HG03025 (cell line): Measurements from ENCODE around the gene MTMR10.

Experiments
- ATAC-seq: cut with Tn5 transposase; IDR thresholded peaks from one replicate; pipeline ENCODE4 v1.9.1; 2021; ENCODE audit warnings: mild to moderate bottlenecking, moderate library complexity; ENCODE audit not compliant: unreplicated experiment, low FRiP score

Gene MTMR10

GRCh38 chr15:31014608-31014925 lies 23.1 kb upstream of the MTMR10 start:
- no peak for ATAC-seq

DNA sequence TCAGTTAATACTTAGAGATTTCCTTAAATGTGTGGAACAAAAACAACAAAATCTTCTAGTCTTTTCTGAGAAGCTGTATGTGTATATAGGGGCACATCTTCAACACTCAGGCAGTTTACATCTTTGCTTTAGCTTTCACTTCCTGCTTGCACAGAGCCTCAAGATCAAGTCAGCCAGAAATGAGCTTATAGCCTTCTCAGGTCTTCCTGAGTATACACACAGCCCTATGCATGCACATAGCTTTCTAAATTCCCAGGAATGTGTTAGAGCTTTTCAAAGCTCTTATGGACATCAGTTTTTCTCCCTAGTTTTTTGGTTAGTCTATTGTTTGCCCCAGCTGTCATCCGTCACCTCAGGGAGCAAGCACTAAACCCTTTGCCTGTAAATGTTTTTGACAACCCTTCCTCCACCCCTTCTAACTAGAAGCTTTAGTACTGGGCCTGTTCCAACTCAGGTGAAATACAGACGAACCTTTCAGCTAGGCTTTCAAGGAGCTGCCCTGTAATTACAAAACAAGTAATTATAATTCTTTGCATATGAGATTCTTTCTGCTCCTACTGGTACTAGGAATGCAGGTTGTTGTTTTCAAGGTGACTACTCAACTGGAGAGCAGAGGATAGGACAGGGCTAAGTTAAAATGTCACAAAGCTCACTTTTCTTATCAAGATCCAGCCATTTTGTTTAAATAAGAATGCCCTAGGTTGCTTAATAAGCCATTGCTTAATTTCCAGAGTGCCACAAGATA lies 22.6 kb upstream of the MTMR10 start:
- peak; percentile 78 for ATAC-seq

DNA sequence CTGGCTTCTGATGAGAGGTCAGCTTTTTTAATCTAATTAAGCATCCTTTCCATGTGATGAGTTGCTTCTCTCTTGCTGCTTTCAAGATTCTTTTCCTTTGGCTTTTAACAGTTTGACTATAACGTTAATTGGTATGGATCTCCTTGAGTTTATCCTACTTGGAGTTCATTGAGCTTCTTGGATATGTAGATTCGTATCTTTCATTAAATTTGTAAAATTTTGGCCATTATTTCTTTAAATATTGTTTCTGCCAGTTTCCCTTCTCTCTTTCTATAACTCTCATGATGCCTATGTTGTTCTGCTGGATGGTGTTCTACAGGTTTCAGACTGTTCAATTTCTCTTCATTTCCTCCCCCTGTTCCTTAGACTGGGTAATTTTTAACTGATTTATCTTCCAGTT lies 21.0 kb upstream of the MTMR10 start:
- no peak for ATAC-seq

DNA sequence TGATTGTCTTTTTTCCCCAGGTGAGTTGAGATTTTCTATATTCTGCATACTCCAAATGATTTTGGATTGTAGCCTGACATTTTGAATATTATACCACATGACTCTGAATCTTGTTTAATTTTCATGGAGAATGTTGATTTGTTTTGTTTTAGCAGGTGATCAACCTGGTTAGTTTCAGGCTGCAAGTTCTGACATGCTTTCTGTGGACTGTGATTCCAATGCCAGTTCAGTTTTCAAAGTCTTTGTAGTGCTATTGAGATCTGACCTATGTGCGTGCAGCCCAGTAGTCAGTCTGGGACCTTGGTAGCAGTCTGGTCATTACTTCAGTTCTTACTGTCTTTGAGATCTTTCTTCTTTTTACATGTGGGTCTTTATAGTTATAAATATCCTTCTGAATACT lies 18.6 kb upstream of the MTMR10 start:
- no peak for ATAC-seq

DNA sequence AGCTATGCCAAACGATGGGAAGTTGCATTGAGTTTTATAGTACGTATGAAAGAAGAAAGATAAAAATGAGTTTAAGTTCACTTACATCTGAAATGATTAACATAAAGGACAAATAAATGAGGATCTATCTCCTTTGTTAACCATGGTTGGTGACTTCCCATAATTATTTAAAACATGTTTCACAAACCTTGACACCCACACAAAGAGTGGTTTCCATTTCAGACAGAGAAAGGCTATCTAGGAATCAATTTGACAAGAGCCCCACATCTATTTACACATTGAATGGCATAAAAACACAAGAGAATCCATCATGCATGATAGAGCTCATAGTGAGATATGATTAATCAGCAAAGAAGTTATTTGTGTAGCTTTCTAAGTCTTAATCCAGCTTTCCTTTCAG lies 14.2 kb upstream of the MTMR10 start:
- ATAC-seq = no peak

GRCh38 chr15:31004220-31004733 lies 12.8 kb upstream of the MTMR10 start:
- ATAC-seq = peak; percentile 79

DNA sequence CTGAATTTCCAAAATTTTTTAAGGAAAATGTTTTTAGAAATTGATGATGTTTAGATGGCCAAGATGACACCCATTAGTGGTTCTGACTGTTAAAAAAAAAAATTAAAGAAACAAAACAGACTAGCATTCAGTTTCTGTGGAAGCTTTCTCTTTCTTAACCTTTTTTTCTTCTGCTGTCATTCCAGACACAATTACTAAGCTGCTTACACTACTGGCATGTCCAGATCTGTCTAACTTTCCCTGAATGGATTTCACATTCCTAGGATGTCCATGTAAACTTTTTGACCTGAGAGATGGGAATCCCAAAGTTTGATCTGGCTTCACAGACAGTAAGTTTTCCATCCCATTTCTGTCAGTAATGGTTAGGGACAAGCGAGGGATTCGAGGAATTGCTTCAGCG lies 10.3 kb upstream of the MTMR10 start:
- ATAC-seq = no peak

DNA sequence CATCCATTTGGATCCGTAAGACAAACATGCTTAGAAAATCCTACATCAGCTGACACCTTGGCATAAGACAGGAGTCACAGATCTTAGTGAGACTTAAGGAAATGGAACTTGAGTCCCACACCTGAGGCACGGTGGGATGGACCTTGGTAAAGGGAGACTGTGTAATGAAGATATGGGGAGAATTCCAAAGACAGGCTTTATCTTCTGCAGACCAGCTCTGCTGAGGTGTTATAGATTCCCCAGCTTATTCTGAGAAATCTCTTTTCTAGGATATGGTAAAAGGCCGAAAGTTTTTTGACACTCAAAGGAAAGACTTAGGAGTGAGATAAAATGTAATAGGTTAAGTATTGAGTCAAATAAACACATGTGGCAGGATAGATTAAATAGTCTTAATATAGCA lies 8.3 kb upstream of the MTMR10 start:
- no peak for ATAC-seq

DNA sequence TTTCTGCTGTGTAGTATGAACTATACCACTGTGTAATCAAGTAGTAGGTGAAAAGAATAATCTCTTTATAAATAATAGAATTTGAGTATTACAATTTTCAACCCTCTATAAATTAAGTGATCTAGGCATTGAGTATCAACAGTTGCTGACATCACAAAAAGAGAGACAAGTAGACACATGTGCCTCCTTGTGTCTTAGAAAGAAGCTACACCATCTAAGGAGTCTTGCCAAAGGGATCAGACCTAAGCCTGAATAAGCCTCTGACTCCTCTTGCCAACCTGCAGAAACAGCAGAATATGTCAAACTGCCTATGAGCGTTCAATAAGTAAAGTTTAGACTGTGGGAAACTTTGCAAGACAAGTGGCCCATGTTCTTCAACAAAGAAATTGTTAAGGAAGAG lies 5.8 kb upstream of the MTMR10 start:
- ATAC-seq = no peak

DNA sequence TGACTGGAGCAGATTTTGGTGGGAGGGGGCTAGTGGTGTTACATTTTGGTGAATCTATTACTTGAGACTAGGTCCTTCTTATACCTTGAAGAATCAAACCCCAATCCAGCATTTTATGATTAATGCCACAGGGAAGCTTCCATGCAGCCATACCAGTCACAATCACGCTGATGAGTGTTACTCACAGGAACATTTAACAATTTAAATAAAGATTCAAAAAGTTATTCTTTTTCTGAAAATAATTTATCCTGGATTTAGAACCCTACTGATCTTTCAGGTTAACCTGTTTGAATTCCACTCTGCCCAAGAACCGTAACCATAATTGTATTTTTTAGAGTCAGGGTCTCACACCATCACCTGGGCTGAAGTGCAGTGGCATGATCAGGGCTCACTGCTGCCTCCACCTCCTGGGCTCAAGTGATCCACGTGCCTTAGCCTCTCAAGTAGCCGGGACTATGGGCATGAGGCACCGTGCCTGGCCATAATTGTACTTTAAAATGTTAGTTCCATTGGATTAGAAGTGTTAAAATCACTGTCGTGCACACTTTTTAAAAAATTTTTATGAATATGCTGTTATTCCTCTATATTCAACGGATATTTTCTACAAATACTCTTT lies 929 bp upstream of the MTMR10 start:
- ATAC-seq = no peak

DNA sequence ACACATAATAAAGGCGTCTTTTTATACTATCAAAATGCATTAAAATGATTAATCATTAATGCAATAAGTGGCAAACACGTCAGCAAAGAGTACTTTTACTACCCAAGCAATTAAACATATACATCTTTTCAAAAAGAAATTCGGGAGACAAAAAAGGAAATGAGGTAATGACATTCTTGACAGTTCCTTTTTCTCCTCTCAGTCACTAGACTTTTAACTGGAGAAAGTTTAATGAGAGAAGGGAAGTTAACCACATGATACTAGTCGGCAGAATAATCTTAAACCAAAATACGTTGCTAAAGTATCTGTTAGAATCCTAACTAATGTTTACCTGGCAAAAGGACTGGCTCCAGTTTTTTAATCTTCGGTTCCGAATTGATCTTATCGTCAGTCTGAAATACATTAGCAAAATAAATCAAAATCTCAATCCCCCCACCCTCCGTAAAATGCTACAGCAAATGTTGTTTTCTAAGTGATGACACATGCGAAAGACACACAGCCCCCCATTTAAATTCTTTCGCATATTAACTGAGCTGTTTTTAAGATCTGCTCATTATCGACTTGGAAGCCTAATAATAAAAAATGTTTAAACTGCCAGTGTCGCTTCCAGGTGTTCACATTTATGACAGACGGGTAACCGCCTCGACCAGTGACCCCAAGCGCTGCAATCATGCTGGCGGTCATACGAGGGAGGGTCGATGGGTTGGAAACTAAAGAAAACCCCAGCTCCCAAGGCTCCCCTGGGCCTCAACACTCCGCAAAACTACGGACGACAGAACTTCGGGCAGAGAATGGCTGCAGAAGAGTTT lies 778 bp downstream of the MTMR10 start:
- no peak for ATAC-seq

DNA sequence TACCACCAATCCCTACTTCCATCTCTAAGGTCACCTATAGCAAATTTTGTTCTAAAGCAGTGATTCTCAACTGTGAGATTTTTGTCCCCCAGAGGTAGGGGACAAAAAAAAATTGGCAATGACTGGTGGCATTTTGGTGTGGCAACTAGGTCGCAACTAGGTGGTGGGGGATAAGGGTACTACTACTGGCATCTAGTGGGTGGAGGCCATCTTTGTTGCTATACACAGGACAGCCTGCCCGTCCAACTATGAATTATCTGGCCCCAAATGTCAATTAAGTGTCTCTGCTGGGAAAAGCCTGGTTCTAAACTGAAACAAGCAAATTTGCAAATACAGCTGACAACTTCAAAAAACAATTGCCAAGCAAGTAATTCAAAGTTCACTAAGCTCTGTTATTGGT lies 1.4 kb downstream of the MTMR10 start:
- ATAC-seq = no peak

GRCh38 chr15:30985081-30985531 lies 6.3 kb downstream of the MTMR10 start:
- ATAC-seq = no peak

GRCh38 chr15:30984542-30984941 lies 6.9 kb downstream of the MTMR10 start:
- ATAC-seq = no peak

DNA sequence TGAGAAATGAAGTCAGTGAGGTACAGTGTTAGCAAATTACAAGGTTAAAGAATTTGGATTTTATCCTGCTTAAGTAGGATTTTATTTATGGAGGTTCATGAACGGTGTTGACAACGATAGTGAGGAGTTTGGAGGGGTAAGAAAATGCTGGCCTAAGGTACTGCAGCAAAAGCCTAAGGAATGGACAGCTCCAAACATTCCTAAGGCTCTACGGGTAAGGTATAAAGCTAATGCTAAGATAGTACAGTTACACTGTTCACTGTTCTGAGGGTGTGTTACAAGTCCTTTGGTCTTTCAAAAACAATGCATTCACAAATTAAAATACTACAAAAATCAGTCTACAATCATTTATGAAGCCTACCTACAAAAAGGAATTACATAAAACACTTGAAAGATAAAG lies 7.3 kb downstream of the MTMR10 start:
- ATAC-seq = no peak

GRCh38 chr15:30979457-30979856 lies 12.0 kb downstream of the MTMR10 start:
- no peak for ATAC-seq

DNA sequence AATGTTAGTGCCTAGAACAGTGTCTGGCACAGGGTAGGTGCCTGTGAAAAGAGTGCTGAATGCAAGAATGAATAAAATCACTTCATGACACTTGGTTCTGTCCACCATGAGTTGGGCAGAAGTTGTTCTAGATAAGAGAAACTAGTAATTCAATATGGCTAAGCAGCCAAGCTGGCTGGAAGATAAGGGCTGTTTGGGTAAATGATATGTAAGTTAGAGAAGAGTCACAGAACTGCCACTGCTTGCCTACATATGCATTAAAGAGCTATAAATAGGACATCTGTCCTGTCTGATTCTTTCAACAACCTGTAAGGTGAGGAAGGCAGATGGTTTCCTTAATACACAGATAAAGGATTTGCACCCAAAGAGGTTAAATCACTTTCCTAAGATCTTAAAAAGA lies 13.1 kb downstream of the MTMR10 start:
- no peak for ATAC-seq

GRCh38 chr15:30974112-30974511 lies 17.3 kb downstream of the MTMR10 start:
- ATAC-seq = no peak

DNA sequence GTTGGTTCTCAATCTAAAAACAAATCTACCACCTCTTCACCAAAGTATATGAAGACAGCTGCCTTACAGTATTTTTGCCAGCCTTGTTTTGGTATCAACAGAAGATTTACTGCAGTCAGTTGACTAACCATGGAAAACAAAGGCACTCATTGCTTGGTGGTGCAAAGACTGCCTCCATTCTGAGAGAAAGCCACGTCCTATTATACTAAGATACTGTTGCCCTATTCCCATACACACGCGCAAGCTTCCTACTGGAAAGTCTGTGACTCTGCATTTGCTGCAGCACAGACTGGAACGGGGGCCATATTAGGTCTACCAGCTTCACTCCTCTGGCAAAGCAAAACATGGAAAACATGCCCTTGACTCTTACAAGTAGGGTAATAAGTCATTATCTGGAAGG lies 18.0 kb downstream of the MTMR10 start:
- ATAC-seq = no peak

DNA sequence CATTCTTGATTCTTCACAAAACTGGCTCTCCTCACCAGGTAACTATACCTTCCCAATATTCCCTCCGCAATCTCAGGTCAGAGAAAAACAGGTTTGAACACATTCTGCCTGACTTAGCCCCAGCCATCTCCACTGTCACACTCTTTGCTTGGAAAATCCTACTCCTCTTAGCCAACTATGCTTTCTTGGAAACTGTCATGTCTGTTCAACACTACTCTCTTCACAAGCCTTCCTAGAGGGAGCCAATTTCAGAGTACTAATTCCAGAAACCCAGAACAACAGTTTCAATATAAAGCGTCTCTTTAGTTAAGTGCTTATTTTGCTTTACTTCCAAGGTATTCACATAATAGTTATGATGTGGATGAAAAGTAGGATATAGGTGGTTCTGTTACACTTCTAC lies 21.7 kb downstream of the MTMR10 start:
- ATAC-seq = no peak

DNA sequence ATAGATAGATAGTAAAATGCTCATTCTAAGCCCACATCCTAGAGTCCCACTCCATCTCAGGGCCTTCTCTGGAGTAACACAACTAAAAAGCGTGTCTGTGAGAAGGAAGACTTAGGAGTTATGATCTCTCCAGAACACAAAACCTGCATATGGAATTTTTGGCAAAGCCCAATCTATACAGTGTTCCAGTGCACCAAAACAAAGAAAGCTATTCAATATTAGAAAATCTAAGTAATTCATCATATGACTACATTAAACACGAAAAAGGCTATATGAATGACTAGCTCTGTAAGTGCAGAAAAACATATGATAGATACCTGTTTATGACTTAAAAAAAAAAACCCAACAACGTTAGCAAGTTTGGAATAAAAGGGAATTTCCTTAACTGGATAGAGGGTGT lies 27.7 kb downstream of the MTMR10 start:
- ATAC-seq = no peak

GRCh38 chr15:30962659-30963058 lies 28.8 kb downstream of the MTMR10 start:
- ATAC-seq = no peak
